ENCODE measurements around the gene TRAP1.

- TF ChIP-seq CTCF (conservative IDR thresholded peaks at IDR 0.05; ENCODE audit: low read depth, low read length) (no peak), EZH2phosphoT487 (IDR thresholded peaks at IDR 0.05; ENCODE audit: borderline replicate concordance, low read length) (no peak)
These were observed 491 bp downstream of the TRAP1 start for GRCh38 chr16:3716831-3717234.

All from PC-3 (cell line).